SJCRH30 (cell line): ENCODE results near the gene SLC25A38. TPM values are rescaled to one million over a fixed set of nuclear protein-coding genes. Genes with fewer than 3 reads are reported as not detected.

ENCODE experiments used
- DNase-seq, 2 experiments: peaks; one replicate each; pipeline ENCODE4 v3.0.0-alpha.2; 2015 to 2020
- H3K27ac ChIP-seq: fragments of 250-450 bp; sonication (Bioruptor Pico); 2 replicates; pipeline ENCODE4 v1.5.1; 2020; ENCODE audit warnings: mild to moderate bottlenecking, moderate library complexity
- H3K27me3 ChIP-seq: fragments of 250-450 bp; sonication (Bioruptor Pico); 2 replicates; pipeline ENCODE4 v1.5.1; 2020; ENCODE audit warnings: mild to moderate bottlenecking, moderate library complexity
- H3K36me3 ChIP-seq: fragments of 250-450 bp; sonication (Bioruptor Pico); 2 replicates; pipeline ENCODE4 v1.5.1; 2020; ENCODE audit warnings: mild to moderate bottlenecking, moderate library complexity
- H3K4me1 ChIP-seq: fragments of 250-450 bp; sonication (Bioruptor Pico); 2 replicates; pipeline ENCODE4 v1.5.1; 2020; ENCODE audit warnings: mild to moderate bottlenecking, moderate library complexity
- H3K4me3 ChIP-seq: fragments of 250-450 bp; sonication (Bioruptor Pico); 2 replicates; pipeline ENCODE4 v1.5.1; 2020; ENCODE audit warnings: mild to moderate bottlenecking, moderate library complexity
- H3K9me3 ChIP-seq: fragments of 250-450 bp; sonication (Bioruptor Pico); replicated peaks from 2 replicates; pipeline ENCODE4 v1.5.1; 2020; ENCODE audit warnings: mild to moderate bottlenecking, moderate library complexity
- total RNA-seq: library from RNA; depleted of rRNA; stranded (reverse); fragments of >200 nt; shearing (Covaris generic); gene quantifications from 2 replicates; pipeline ENCODE4 v1.2.3, GENCODE V29; 2014

SLC25A38 gene
- total RNA-seq, 1 experiment from 2014 or later, result 31.4 TPM

DNA sequence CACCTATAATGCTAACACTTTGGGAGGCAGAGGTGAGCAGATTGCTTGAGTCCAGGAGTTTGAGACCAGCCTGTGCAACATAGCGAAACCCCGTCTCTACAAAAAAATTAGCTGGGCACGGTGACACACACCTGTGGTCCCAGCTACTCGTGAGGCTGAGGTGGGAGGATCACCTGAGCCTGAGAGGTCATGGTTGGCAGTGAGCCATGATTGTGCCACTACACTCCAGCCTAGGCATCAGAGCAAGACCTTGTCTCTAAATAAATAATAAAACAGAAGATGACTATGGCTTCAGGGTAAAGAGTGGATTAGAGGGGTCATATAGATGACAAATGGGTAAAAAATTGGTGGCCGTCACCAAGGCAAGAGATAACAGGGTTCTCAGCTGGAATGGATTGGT is 3.1 kb downstream of the SLC25A38 start:
- no peaks in the 10 kb centered on the region for H3K27me3 ChIP-seq
- no peak overlapping the region for H3K4me3 ChIP-seq
- no peaks in the 10 kb centered on the region for H3K4me1 ChIP-seq
- H3K27ac ChIP-seq, result no peak overlapping the region
- no peak for DNase-seq
- H3K9me3 ChIP-seq, result no peaks in the 10 kb centered on the region
- H3K36me3 ChIP-seq, result peaks cover 3% of the 10 kb centered on the region; the same call in 1 of the 2 replicates

- no peaks in the 10 kb centered on the region for H3K9me3 ChIP-seq
- no peaks in the 10 kb centered on the region for H3K27me3 ChIP-seq
- DNase-seq, result no peak
- H3K36me3 ChIP-seq, result peaks cover 8% of the 10 kb centered on the region; the same call in 1 of the 2 replicates
- H3K4me1 ChIP-seq, result no peaks in the 10 kb centered on the region
- H3K4me3 ChIP-seq, result no peak overlapping the region
- no peak overlapping the region for H3K27ac ChIP-seq
These were observed 4.3 kb downstream of the SLC25A38 start for GRCh38 chr3:39387411-39387975.

- H3K27ac ChIP-seq, result no peak overlapping the region
- no peak overlapping the region for H3K4me3 ChIP-seq
- H3K9me3 ChIP-seq, result no peaks in the 10 kb centered on the region
- H3K4me1 ChIP-seq, result no peaks in the 10 kb centered on the region
- no peak for DNase-seq
- peaks cover 8% of the 10 kb centered on the region; the same call in 1 of the 2 replicates for H3K36me3 ChIP-seq
- no peaks in the 10 kb centered on the region for H3K27me3 ChIP-seq
These were observed 5.0 kb downstream of the SLC25A38 start for GRCh38 chr3:39388153-39388552.

DNA sequence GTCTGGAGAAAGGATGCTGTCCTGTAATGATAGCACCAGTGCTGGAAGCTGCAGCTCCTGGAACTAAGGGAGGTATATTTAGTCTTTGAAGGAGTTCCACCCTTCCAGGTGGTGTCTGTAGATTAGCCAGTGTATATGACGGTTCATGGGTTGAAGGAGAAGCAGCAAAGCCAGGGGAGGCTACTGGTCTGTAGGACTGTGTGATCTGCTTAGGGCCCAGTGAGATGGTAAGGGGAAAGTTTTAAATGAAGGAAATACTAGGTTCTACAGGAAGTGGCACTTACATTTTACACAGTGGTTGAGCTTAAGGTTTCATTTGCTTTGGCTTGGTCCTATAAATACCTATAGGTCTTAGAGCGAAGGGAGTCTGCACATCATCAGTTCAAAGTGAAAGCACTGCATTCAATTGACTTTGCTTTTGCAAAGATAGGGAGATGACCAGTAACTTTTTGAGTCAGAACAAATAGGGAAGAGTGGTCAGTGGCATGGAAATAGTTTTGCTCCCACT is 5.6 kb downstream of the SLC25A38 start:
- no peaks in the 10 kb centered on the region for H3K27me3 ChIP-seq
- H3K4me3 ChIP-seq, result no peak overlapping the region
- peaks cover 8% of the 10 kb centered on the region; the same call in 1 of the 2 replicates for H3K36me3 ChIP-seq
- no peaks in the 10 kb centered on the region for H3K4me1 ChIP-seq
- no peak overlapping the region for H3K27ac ChIP-seq
- no peak for DNase-seq
- no peaks in the 10 kb centered on the region for H3K9me3 ChIP-seq

DNA sequence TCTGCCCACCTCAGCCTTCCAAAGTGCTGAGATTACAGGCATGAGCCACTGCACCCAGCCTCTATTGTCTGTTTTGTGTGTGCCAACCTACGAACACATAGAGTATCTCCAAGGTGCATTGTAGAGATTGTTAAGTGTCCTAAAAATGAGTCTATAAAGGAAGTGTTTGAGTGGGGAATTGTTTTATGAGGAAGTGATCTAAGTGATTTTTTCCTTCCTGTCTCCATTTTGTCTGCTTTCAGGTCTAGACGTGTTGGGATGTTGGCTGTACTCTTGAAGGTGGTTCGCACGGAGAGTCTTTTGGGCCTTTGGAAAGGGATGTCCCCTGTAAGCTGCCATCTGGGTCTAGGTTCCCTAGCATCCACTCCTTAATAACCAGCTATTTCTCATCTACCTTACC is 7.0 kb downstream of the SLC25A38 start:
- Histone ChIP-seq H3K4me1 (no peaks in the 10 kb centered on the region), H3K27me3 (no peaks in the 10 kb centered on the region), H3K27ac (no peak overlapping the region), H3K36me3 (peaks cover 8% of the 10 kb centered on the region; the same call in 1 of the 2 replicates), H3K4me3 (no peak overlapping the region), H3K9me3 (no peaks in the 10 kb centered on the region)
- no peak for DNase-seq

- no peaks in the 10 kb centered on the region for H3K9me3 ChIP-seq
- H3K4me3 ChIP-seq, result no peak overlapping the region
- H3K36me3 ChIP-seq, result peaks cover 3% of the 10 kb centered on the region; the same call in 1 of the 2 replicates
- H3K4me1 ChIP-seq, result no peaks in the 10 kb centered on the region
- H3K27me3 ChIP-seq, result no peaks in the 10 kb centered on the region
- H3K27ac ChIP-seq, result no peak overlapping the region
- no peak for DNase-seq
These were observed 13.5 kb downstream of the SLC25A38 start for GRCh38 chr3:39396690-39397089.

- no peak for DNase-seq
- no peaks in the 10 kb centered on the region for H3K9me3 ChIP-seq
- H3K4me3 ChIP-seq, result no peak overlapping the region
- H3K4me1 ChIP-seq, result no peaks in the 10 kb centered on the region
- no peaks in the 10 kb centered on the region for H3K27me3 ChIP-seq
- no peak overlapping the region for H3K27ac ChIP-seq
- no peaks in the 10 kb centered on the region; the same call in 1 of the 2 replicates for H3K36me3 ChIP-seq
These were observed 15.5 kb downstream of the SLC25A38 start for GRCh38 chr3:39398700-39399099.

- Histone ChIP-seq H3K9me3 (no peaks in the 10 kb centered on the region), H3K4me3 (no peak overlapping the region), H3K27ac (no peak overlapping the region), H3K27me3 (no peaks in the 10 kb centered on the region), H3K4me1 (no peaks in the 10 kb centered on the region), H3K36me3 (no peaks in the 10 kb centered on the region)
- no peak for DNase-seq
These were observed 18.8 kb downstream of the SLC25A38 start for GRCh38 chr3:39401983-39402382.

- no peak for DNase-seq
- H3K9me3 ChIP-seq, result no peaks in the 10 kb centered on the region
- no peaks in the 10 kb centered on the region for H3K27me3 ChIP-seq
- peaks cover 26% of the 10 kb centered on the region for H3K36me3 ChIP-seq
- H3K4me3 ChIP-seq, result no peak overlapping the region
- no peak overlapping the region for H3K27ac ChIP-seq
- H3K4me1 ChIP-seq, result no peaks in the 10 kb centered on the region
These were observed 21.9 kb downstream of the SLC25A38 start for GRCh38 chr3:39404943-39405686.

GRCh38 chr3:39405687-39406367 is 22.7 kb downstream of the SLC25A38 start:
- no peak for DNase-seq
- H3K4me3 ChIP-seq, result peak overlapping the region; percentile 75
- no peaks in the 10 kb centered on the region for H3K4me1 ChIP-seq
- H3K27ac ChIP-seq, result peak overlapping the region; percentile 80; the same call in 1 of the 2 replicates
- no peaks in the 10 kb centered on the region for H3K27me3 ChIP-seq
- H3K36me3 ChIP-seq, result peaks cover 32% of the 10 kb centered on the region
- H3K9me3 ChIP-seq, result no peaks in the 10 kb centered on the region

GRCh38 chr3:39406368-39407258 is 23.4 kb downstream of the SLC25A38 start, which contains the start of gene RPSA:
Gene RPSA (plus strand): TSS chr3:39406720. CDS start chr3:39407654, 934 bp downstream.
- Histone ChIP-seq H3K27me3 (no peaks in the 10 kb centered on the region), H3K27ac (peak within 1 kb of the TSS; percentile 80), H3K4me1 (no peaks in the 10 kb centered on the region), H3K4me3 (peak within 1 kb of the TSS; percentile 75), H3K9me3 (no peaks in the 10 kb centered on the region), H3K36me3 (peaks cover 39% of the 10 kb centered on the region)
- DNase-seq, result peak; percentile 93 to 94

DNA sequence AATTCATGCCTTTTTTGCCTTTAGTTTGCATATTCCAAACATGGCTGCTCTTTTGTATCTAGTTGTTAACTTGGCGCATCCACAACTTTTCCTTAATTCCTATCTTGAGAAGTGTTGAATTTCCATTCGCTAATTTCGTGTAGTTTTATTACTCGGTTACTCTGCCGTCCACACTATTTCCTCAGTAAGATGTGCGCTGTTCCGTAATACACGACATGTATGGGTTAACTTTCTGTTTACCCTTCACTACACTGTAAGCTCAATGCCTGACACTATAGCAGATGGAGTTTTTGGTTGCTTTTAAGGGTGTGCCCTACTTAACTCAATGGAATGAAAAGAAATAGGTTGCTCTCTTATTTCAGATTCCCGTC is 24.1 kb downstream of the SLC25A38 start:
- H3K27ac ChIP-seq, result peak overlapping the region; percentile 80
- no peak for DNase-seq
- peak overlapping the region; percentile 75 for H3K4me3 ChIP-seq
- no peaks in the 10 kb centered on the region for H3K9me3 ChIP-seq
- peaks cover 46% of the 10 kb centered on the region for H3K36me3 ChIP-seq
- H3K4me1 ChIP-seq, result no peaks in the 10 kb centered on the region
- no peaks in the 10 kb centered on the region for H3K27me3 ChIP-seq

DNA sequence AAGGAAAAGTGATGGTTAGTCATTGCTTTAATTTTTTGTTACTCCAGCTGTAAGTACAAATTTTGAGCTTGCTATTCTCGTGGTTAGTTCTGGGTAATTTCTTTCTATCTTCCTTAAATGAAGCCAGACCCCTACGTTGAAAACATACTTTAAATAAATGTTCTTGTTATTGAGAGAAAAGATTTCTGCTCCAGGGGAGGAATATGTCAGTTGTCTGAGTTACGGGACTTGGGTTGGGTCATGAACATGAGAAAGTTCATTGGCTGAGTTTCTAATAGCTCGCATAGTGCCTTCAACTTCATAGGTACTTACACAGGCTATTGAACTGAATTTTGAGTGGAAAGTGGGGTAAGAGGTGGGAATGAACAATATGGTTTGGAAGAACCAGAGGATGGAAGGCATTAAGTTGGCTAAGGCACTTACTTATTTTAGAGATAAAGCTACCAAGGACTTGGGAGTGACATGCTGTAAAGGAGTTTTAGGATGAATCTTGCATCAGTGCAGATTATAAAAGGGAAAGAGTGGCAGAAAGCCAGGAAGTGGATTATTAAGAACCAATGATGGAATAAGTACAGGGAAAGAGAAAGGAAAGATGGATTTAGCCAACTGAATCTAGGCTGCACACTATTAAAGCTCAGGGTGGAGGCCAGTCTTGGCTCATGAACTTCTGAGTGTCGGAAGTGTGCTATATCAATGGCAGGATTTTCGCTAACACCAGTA is 24.8 kb downstream of the SLC25A38 start:
- 0 out of 2 replicates have a peak overlapping the region, but pooled peaks have one; percentile 4 for H3K27ac ChIP-seq
- DNase-seq, result no peak
- H3K36me3 ChIP-seq, result peaks cover 53% of the 10 kb centered on the region

More for the DNA sequence above, 24.8 kb downstream of the SLC25A38 start:
- Histone ChIP-seq H3K4me1 (no peaks in the 10 kb centered on the region), H3K4me3 (peak overlapping the region; percentile 75), H3K27me3 (no peaks in the 10 kb centered on the region), H3K9me3 (no peaks in the 10 kb centered on the region)
